HG03280 (cell line): ENCODE results near the gene CENPT.

Source experiments
- ATAC-seq: cut with Tn5 transposase; IDR thresholded peaks from one replicate; pipeline ENCODE4 v1.9.1; 2021; ENCODE audit warnings: mild to moderate bottlenecking, moderate library complexity; ENCODE audit not compliant: unreplicated experiment

CENPT gene, protein sequence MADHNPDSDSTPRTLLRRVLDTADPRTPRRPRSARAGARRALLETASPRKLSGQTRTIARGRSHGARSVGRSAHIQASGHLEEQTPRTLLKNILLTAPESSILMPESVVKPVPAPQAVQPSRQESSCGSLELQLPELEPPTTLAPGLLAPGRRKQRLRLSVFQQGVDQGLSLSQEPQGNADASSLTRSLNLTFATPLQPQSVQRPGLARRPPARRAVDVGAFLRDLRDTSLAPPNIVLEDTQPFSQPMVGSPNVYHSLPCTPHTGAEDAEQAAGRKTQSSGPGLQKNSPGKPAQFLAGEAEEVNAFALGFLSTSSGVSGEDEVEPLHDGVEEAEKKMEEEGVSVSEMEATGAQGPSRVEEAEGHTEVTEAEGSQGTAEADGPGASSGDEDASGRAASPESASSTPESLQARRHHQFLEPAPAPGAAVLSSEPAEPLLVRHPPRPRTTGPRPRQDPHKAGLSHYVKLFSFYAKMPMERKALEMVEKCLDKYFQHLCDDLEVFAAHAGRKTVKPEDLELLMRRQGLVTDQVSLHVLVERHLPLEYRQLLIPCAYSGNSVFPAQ

GRCh38 chr16:67847064-67847861, at the start of gene CENPT:
CENPT (minus strand) TSS chr16:67847693; CDS start chr16:67833859, 13,834 bp downstream.
- ATAC-seq = peak; percentile 37

- no peak for ATAC-seq
Observed at GRCh38 chr16:67897231-67897630, 49.7 kb upstream of the CENPT start.

DNA sequence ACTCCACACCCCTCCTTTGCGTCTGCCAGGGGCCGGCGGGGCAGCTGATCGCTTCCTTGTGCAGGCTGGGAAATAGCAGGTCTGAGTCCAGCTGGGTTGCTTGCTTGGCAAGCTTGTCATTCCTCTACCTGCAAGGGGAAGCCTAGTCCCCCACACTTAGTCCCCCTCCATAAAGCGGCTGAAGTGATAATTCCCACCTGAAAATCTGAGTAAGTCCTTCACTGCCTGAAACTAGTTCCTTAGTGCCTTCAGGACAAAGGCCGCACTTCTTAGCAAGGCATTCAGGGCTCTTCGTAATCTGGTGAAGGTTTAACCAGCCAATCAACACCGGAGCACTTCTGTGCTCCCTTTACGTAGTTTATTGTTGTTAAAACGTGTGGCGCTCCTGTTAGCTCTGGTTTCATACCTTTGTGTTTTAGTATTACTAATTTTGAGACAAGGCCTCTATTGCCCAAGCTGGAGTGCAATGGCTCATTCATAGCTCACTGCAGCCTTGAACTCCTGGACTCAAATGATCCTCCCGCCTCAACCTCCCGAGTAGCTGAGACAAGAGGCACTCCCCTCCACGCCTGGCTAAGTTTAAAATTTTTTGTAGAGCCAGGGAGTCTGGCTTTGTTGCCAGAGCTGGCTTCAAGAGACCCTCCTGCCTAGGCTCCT, 46.4 kb upstream of the CENPT start:
- ATAC-seq = no peak

DNA sequence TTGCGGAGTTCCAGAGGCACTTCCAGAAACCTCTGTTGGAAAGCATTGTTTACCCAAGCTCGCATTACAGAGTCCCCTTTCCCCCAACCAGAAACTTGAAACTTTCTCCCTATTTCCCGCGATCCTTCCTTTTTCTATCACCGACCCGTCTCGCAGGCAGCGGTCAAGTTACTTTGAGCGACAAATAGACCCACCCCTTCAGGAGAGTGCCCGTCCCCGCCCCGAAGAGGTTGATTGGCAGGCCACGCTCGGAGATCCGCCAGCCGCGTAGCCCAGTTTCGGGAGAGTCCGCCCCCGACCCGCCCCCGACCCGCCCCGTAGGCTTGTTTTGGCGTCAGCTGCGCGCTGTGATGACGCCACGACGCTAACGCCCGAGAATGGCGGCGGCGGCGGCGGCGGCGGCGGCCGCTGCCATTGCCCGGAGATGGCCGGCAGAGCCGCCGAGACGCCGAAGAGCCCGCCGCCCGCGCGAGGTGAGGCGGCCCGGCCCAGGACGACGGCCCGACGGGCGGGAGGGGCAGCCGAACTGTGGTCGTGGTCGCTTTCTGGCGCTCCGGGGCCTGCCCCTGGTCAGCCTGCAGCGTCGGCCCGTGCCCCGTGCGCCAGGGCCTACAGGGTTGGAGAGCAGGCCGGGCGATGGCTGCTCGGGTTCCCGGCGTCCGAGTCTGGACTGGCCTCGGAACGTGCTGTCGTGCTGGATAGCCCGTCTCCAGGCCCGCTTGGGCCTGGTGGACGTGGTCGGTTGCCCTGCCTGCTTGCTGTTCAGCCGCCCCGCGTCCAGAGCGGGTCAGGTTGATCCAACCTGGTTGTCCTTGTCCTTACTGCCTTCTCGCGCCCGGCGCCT, 45.6 kb upstream of the CENPT start, which contains the start of gene PSKH1:
Gene PSKH1, plus strand, starts transcription at position 356 of the 844 bp plus-strand sequence. CDS start 15,496 bp downstream, outside the sequence.
- peak; percentile 93 for ATAC-seq

DNA sequence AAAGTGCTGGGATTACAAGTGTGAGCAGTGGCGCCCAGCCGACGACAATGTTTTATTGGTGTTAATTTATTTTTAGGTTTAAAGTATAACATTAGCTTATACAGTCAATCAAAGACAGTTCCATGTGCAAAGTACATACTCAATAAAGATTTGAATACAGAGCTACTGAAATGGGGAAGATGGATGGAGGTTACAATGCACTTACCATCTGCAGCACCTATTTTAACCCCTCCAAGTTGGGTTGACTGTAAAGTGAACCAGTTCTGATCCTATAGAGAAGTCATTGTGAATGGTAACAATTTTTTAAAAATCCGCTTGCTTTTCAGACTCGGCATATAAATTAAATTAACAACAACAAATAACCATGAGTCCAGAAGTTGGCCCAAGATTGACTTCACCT, 44.9 kb upstream of the CENPT start:
- ATAC-seq = no peak

DNA sequence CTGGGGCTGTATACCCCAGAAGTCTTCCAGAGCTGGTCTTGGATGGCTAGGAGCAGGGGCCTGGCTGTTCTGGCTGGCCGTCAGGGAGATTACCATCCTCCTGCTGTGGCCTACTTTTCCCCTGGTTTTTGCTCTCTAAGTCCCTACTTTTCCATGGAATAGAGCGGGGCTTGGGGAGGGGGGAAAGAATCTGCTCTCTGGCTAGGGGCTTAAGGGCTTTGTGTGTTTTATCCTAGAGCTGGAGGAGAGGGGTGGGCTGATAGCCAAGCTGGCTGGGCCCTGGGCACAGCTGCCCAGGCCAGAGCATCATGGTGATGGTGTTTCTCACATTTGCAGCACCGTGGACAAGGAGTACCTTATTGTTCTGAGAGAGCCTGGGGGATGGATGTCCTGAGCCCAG, 40.8 kb upstream of the CENPT start:
- ATAC-seq = no peak

DNA sequence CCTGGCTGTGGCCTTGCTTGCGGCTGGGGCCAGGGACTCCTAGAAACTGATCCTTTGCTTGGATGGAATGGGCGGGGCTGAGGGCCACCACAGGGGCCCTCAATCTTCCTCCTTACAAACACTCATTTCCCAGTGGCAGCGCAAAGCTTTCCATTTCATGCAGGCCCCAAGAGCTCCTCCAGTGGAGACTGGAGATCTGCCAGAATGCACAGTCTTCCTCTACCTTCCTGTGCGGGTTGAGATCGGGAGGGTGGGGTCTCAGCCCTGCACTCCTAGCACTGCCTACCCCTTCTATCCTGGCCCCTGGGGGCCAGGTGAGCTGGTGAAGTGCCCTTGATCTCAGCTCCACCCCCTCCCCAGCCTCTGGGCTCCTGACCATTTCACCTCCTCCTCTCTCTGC, 38.9 kb upstream of the CENPT start:
- no peak for ATAC-seq

GRCh38 chr16:67885976-67886375, 38.5 kb upstream of the CENPT start:
- no peak for ATAC-seq

DNA sequence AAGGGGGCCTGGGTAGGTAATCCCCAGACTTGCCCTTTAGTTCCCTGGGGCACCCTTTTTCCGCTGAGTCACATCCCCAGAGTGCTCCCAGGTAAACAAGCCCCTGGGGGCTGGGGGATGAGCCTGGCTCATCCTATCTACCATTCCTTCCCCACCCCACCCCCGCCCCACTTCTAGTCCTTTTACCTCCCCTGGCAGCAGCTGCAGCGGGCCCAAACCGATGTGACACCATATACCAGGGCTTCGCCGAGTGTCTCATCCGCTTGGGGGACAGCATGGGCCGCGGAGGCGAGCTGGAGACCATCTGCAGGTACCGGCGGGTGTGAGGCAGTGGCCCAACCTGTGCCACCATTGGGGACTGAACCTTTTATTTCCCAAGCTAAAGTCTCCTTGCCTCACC, 38.1 kb upstream of the CENPT start:
- no peak for ATAC-seq

DNA sequence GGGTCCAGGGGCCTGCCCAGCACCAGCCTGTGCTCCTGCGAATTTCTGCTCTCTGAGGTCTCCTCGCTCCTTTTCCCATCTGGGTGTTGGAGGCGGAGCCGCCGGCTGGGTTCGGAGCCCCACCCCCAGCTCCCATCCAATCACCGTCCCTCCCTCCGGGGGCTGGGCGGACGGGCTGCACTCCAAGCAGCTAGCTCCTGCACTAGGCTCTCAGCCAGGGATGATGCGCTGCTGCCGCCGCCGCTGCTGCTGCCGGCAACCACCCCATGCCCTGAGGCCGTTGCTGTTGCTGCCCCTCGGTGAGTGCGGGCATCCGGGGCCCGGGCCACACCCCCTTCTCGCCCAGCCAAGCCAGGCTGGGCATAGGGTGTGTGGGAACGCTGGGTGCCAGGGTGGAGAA, 37.2 kb upstream of the CENPT start, which contains the start of gene NRN1L:
Gene NRN1L, plus strand, starts transcription at position 202 of the 400 bp plus-strand sequence. Its CDS starts 19 bp downstream, at position 221.
- ATAC-seq = no peak

DNA sequence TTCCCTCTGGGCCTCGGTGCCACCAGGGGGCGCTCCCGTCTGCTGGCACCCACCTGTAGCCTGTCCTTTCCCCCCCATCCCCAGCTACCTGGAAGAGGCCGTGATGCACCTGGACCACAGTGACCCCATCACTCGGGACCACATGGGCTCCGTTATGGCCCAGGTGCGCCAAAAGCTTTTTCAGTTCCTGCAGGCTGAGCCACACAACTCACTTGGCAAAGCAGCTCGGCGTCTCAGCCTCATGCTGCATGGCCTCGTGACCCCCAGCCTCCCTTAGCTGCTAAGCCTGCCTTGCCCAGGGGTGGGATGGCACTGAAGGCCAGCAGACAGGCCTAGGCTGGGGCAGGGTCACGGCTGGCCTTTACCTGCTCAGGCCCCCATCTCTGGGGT, 36.4 kb upstream of the CENPT start:
- no peak for ATAC-seq

GRCh38 chr16:67883146-67883871, 35.8 kb upstream of the CENPT start:
- ATAC-seq = no peak

GRCh38 chr16:67882374-67883145, 35.1 kb upstream of the CENPT start:
- no peak for ATAC-seq

- ATAC-seq = no peak
Observed at GRCh38 chr16:67881621-67882161, 34.2 kb upstream of the CENPT start.

DNA sequence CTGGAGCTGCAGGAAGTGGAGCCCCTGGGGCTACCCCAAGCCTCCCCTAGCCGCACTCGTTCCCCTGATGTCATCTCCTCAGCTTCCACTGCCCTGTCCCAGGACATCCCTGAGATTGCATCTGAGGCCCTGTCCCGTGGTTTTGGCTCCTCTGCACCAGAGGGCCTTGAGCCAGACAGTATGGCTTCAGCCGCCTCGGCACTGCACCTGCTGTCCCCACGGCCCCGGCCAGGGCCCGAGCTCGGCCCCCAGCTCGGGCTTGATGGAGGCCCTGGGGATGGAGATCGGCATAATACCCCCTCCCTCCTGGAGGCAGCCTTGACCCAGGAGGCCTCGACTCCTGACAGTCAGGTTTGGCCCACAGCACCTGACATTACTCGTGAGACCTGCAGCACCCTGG, 33.1 kb upstream of the CENPT start:
- ATAC-seq = no peak

GRCh38 chr16:67879936-67880335, 32.4 kb upstream of the CENPT start:
- ATAC-seq = no peak

GRCh38 chr16:67879462-67879861, 32.0 kb upstream of the CENPT start:
- ATAC-seq = no peak

DNA sequence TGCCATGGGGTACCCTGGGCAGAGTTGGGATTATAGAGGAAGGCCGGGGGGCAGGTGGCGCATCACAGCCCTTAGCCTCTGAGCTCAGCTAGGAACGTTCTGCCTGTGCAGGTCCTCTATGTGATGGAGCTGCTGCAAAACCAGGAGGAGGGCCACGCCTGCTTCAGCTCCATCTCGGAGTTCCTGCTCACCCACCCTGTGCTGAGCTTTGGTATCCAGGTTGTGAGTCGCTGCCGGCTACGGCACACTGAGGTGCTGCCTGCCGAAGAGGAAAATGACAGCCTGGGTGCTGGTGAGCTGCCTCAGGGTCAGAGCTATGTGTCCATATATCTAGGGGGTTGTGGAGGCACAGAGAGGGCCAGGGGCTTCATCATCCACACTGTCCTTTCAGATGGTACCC, 31.4 kb upstream of the CENPT start:
- no peak for ATAC-seq
